ENCODE data around the gene MAD2L1BP.

GRCh38 chr6:43593938-43594337 lies 41.7 kb upstream of the MAD2L1BP start:
- TF ChIP-seq CTCF (IDR thresholded peaks at IDR 0.05; ENCODE audit: low read depth, low read length) (no peak), POLR2A (IDR thresholded peaks at IDR 0.05; ENCODE audit: extremely low read depth, insufficient read length) (no peak), MYC (IDR thresholded peaks at IDR 0.05; ENCODE audit: low read depth, low read length) (no peak)

Data from NB4 (cell line).